Panc1 (cell line): ENCODE results near the gene ZC3H10. TPM values are rescaled to one million over a fixed set of nuclear protein-coding genes. Genes with fewer than 3 reads are reported as not detected.

Experiments used
- ATAC-seq: fragments of 200-7000 bp; cut with Tn5 transposase; 2 replicates; pipeline ENCODE4 v1.9.1; 2020; ENCODE audit warnings: mild to moderate bottlenecking, moderate library complexity
- BruUV-seq: library from RNA; stranded (reverse); fragments of 400-500 nt; replicated peaks from 2 replicates; lab custom pipeline; 2021; lab: Mats Ljungman, UMichigan
- CTCF ChIA-PET: fragments of 300-600 bp; sonication (Branson Sonifier 250); formaldehyde crosslinking; loops from one replicate; lab custom pipeline; 2022; ENCODE audit warnings: antibody characterized with exemption; lab: Charles Lee
- POLR2A ChIA-PET: fragments of 300-600 bp; sonication (Branson Sonifier 250); formaldehyde crosslinking; loops from one replicate; lab custom pipeline; 2022; ENCODE audit warnings: antibody characterized with exemption; lab: Charles Lee
- DNase-seq: peaks from one replicate; pipeline ENCODE4 v3.0.0-alpha.2; 2010; ENCODE audit warnings: low read depth, low spot score
- H3K27ac ChIP-seq: 2 replicates; pipeline ENCODE4 v1.5.1; 2011; ENCODE audit warnings: mild to moderate bottlenecking, low read length, inconsistent platforms
- H3K27me3 ChIP-seq: fragments of 200-500 bp; sonication (Bioruptor generic); 2 replicates; pipeline ENCODE4 v1.6.0; 2014; ENCODE audit warnings: low read length, inconsistent platforms; ENCODE audit not compliant: control insufficient read depth, insufficient read depth
- H3K36me3 ChIP-seq: fragments of 200-500 bp; sonication (Bioruptor generic); 2 replicates; pipeline ENCODE4 v1.5.1; 2014; ENCODE audit warnings: inconsistent platforms, mild to moderate bottlenecking, low read length, moderate library complexity; ENCODE audit not compliant: control insufficient read depth, insufficient read depth
- H3K4me1 ChIP-seq: 2 replicates; pipeline ENCODE4 v1.5.1; 2011; ENCODE audit warnings: inconsistent platforms, mild to moderate bottlenecking, low read length, moderate library complexity; ENCODE audit not compliant: control insufficient read depth, insufficient read depth
- H3K4me3 ChIP-seq, 2 experiments: 2 replicates each; pipeline ENCODE4 v1.5.1; 2011 to 2012; ENCODE audit warnings: low read depth in 2 of 2, low read length in 2 of 2, mild to moderate bottlenecking in 2 of 2, inconsistent platforms in 1 of 2, moderate library complexity in 1 of 2
- H3K9me3 ChIP-seq: fragments of 200-500 bp; sonication (Bioruptor generic); 2 replicates; pipeline ENCODE4 v1.5.1; 2014; ENCODE audit warnings: low read depth, mild to moderate bottlenecking, inconsistent platforms, low read length, moderate library complexity; ENCODE audit not compliant: control insufficient read depth, insufficient read depth
- CTCF ChIP-seq: fragments of 450-650 bp; IDR thresholded peaks from 2 replicates; pipeline ENCODE4 v1.5.1; 2017; ENCODE audit warnings: mild to moderate bottlenecking
- POLR2AphosphoS5 ChIP-seq: IDR thresholded peaks from 2 replicates; pipeline ENCODE4 v1.6.1; 2012; ENCODE audit warnings: mild to moderate bottlenecking, low read depth, low read length, moderate library complexity
- REST ChIP-seq, 2 experiments: IDR thresholded peaks; 2 replicates each; pipeline ENCODE4 v1.6.1; 2011 to 2012; ENCODE audit warnings: low read depth in 2 of 2, control low read depth in 1 of 2, low read length in 1 of 2, mild to moderate bottlenecking in 1 of 2, moderate library complexity in 1 of 2; ENCODE audit not compliant: insufficient read depth in 1 of 2
- SIN3A ChIP-seq: IDR thresholded peaks from 2 replicates; pipeline ENCODE4 v1.6.1; 2012; ENCODE audit warnings: low read depth, mild to moderate bottlenecking, low read length, moderate library complexity, borderline replicate concordance; ENCODE audit not compliant: insufficient read depth
- TCF7L2 ChIP-seq: IDR thresholded peaks from 2 replicates; pipeline ENCODE4 v1.6.1; 2011; ENCODE audit warnings: mild to moderate bottlenecking, low read depth, low read length, inconsistent platforms
- in situ Hi-C: cut with HindIII; loops from 2 replicates; pipeline ENCODE4 v1.10.0; 2016; ENCODE audit warnings: low sequenced_read_pairs, low pct_unique_long_range_greater_than_20kb
- intact Hi-C: fragments of 100-400 bp; cut with micrococcal nuclease; formaldehyde crosslinking; loops from one replicate; pipeline ENCODE4 v1.10.0; 2022; ENCODE audit not compliant: unreplicated experiment
- total RNA-seq: library from RNA; stranded (reverse); gene quantifications from one replicate; pipeline ENCODE4 v1.2.1, GENCODE V29; 2021; ENCODE audit not compliant: unreplicated experiment

The ZC3H10 gene
- total RNA-seq, 1 experiment from 2014 or later, result 6.0 TPM

GRCh38 chr12:56145217-56145616 lies 27.2 kb downstream of the ZC3H10 start:
- in situ Hi-C loops, result no loop called here
- DNase-seq (no peak), ATAC-seq (no peak)
- ChIA-PET CTCF (no interaction called here), POLR2A (no interaction called here)
- H3K4me3 ChIP-seq, result no peak overlapping the region
- H3K27me3 ChIP-seq, result no peaks in the 10 kb centered on the region
- no TSS peak for BruUV-seq
- intact Hi-C loops, result no loop called here
- no peak overlapping the region for H3K27ac ChIP-seq
- H3K9me3 ChIP-seq, result no peaks in the 10 kb centered on the region
- peaks cover 4% of the 10 kb centered on the region; the same call in 1 of the 2 replicates for H3K4me1 ChIP-seq
- TF ChIP-seq REST (IDR thresholded peaks at IDR 0.05; ENCODE audit: insufficient read depth in 1 of 2, low read depth in 2 of 2, low read length in 1 of 2) (no peak), POLR2AphosphoS5 (no peak), TCF7L2 (no peak), SIN3A (no peak), CTCF (no peak)
- peaks cover 12% of the 10 kb centered on the region for H3K36me3 ChIP-seq

- intact Hi-C loops, result no loop called here
- CTCF ChIA-PET, result no interaction called here
- BruUV-seq, result no TSS peak
Observed at GRCh38 chr12:56146492-56147460, 28.7 kb downstream of the ZC3H10 start.

More at GRCh38 chr12:56146492-56147460, 28.7 kb downstream of the ZC3H10 start:
- no peak overlapping the region for H3K4me3 ChIP-seq
- no peak for DNase-seq
- POLR2A ChIA-PET, result interaction anchor here (0.7 kb wide), 2 partner anchors 62 to 408 kb away, joined by 5 to 12 read pairs; no protein-coding TSS in a partner anchor
- peaks cover 4% of the 10 kb centered on the region; the same call in 1 of the 2 replicates for H3K36me3 ChIP-seq
- no peak for ATAC-seq
- in situ Hi-C loops, result no loop called here
- H3K4me1 ChIP-seq, result peaks cover 9% of the 10 kb centered on the region; the same call in 1 of the 2 replicates
- H3K9me3 ChIP-seq, result no peaks in the 10 kb centered on the region
- H3K27ac ChIP-seq, result no peak overlapping the region
- TF ChIP-seq REST (IDR thresholded peaks at IDR 0.05; ENCODE audit: insufficient read depth in 1 of 2, low read depth in 2 of 2, low read length in 1 of 2) (no peak), POLR2AphosphoS5 (no peak; the same call in 1 of the 2 replicates), CTCF (no peak), SIN3A (no peak), TCF7L2 (no peak)
- H3K27me3 ChIP-seq, result no peaks in the 10 kb centered on the region
